CD4-positive, alpha-beta T cell (primary cell): ENCODE measurements around the gene DTNB. TPM values are rescaled to one million over a fixed set of nuclear protein-coding genes. Genes with fewer than 3 reads are reported as not detected.

Experiments used
- ATAC-seq: fragments of 200-7000 bp; cut with Tn5 transposase; one replicate; pipeline ENCODE4 v1.10.0; 2022; ENCODE audit warnings: mild to moderate bottlenecking; ENCODE audit not compliant: poor library complexity
- CTCF ChIA-PET: fragments of 350-600 bp; sonication (Branson Sonifier 250); formaldehyde crosslinking; loops from one replicate; lab custom pipeline; 2021; ENCODE audit warnings: antibody characterized with exemption, inconsistent platforms; lab: Charles Lee
- POLR2A ChIA-PET: fragments of 350-600 bp; sonication (Branson Sonifier 250); formaldehyde crosslinking; loops from one replicate; lab custom pipeline; 2021; ENCODE audit warnings: antibody characterized with exemption, inconsistent platforms; lab: Charles Lee
- DNase-seq, 14 experiments: peaks; one replicate each; pipeline ENCODE4 v3.0.0-alpha.2; 2013 to 2020; ENCODE audit warnings: mixed read lengths in 2 of 14
- H3K27ac ChIP-seq, 2 donors: one replicate each; pipeline versions ENCODE4 v1.5.1 to v1.7.0; 2013; ENCODE audit warnings: low read length in 2 of 2, low read depth in 1 of 2, mild to moderate bottlenecking in 1 of 2
- H3K27me3 ChIP-seq, 2 experiments: 1 replicate in 1 of 2; 2 replicates in 1 of 2; pipeline versions ENCODE4 v1.6.1 to v1.7.0; 2013; ENCODE audit warnings: low read length in 2 of 2, control low read depth in 1 of 2, mild to moderate bottlenecking in 1 of 2, moderate library complexity in 1 of 2; ENCODE audit not compliant: insufficient read depth in 2 of 2, control insufficient read depth in 1 of 2
- H3K36me3 ChIP-seq: one replicate; pipeline ENCODE4 v1.6.1; 2013; ENCODE audit warnings: low read length, control low read depth; ENCODE audit not compliant: insufficient read depth
- H3K4me1 ChIP-seq: one replicate; pipeline ENCODE4 v1.6.1; 2013; ENCODE audit warnings: low read length, control low read depth; ENCODE audit not compliant: insufficient read depth
- H3K4me3 ChIP-seq: one replicate; pipeline ENCODE4 v1.5.1; 2013; ENCODE audit warnings: mild to moderate bottlenecking, low read length, moderate library complexity
- H3K9me3 ChIP-seq, 2 experiments: 1 replicate in 1 of 2; 2 replicates in 1 of 2; pipeline versions ENCODE4 v1.6.1 to v1.7.0; 2013; ENCODE audit warnings: low read length in 2 of 2, mild to moderate bottlenecking in 2 of 2, control low read depth in 1 of 2, moderate library complexity in 1 of 2; ENCODE audit not compliant: control insufficient read depth in 1 of 2, insufficient read depth in 1 of 2
- H3K27ac Mint-ChIP-seq: one replicate; pipeline ENCODE4 v1.8.0; 2020; ENCODE audit warnings: mixed read lengths
- H3K27me3 Mint-ChIP-seq: one replicate; pipeline ENCODE4 v1.8.0; 2021; ENCODE audit warnings: mixed read lengths
- H3K36me3 Mint-ChIP-seq: one replicate; pipeline ENCODE4 v1.8.0; 2021; ENCODE audit warnings: low read depth, mixed read lengths
- H3K4me1 Mint-ChIP-seq: one replicate; pipeline ENCODE4 v1.8.0; 2021; ENCODE audit warnings: low read depth, mixed read lengths
- H3K4me3 Mint-ChIP-seq: one replicate; pipeline ENCODE4 v1.8.0; 2020; ENCODE audit warnings: mild to moderate bottlenecking, mixed read lengths
- H3K9me3 Mint-ChIP-seq: one replicate; pipeline ENCODE4 v1.8.0; 2020; ENCODE audit warnings: mixed read lengths
- intact Hi-C, 2 experiments: fragments of 100-400 bp; cut with DNase I in 1 of 2; cut with micrococcal nuclease in 1 of 2; formaldehyde crosslinking; loops; one replicate each; pipeline versions ENCODE4 v1.15.1 to v1.9.0; 2023 to 2025; cut with DNase I, micrococcal nuclease
- total RNA-seq, 174 experiments: library from RNA in 2 of 174; stranded (reverse) in 2 of 174; gene quantifications; one replicate each; pipeline ENCODE4 v1.2.3 and lab custom pipeline; 2021 to 2026
- TF ChIP-seq, protein P1 (sequence below): fragments of 200-600 bp; IDR thresholded peaks from one replicate; pipeline ENCODE4 v1.8.0; 2022; ENCODE audit warnings: antibody characterized with exemption, mild to moderate bottlenecking

Gene DTNB
- total RNA-seq, 2 experiments from 2014 or later = 30.1 to 33.6 TPM

DNA sequence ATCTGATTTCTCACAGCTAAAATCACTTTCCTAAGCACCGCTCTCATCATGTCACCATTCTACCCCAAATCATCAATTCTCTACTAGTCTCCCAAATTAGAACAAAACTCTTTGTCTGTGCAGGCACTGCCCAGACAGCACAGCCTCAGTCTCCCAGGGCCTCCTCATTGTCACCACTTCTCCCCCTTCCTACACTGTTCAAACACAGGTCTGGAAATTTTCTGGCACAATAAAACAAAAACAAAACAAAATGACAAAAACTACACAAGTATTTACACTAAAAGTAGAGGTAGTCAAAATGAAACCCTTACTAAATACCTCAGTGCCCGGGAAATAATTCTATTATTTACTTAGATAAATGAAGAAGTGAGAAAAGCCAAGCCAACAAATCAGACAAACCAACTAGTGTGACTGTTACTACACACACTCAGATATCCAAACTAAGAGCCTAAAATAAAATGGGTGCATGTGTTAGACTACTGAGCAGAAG, 175.4 kb downstream of the DTNB start:
- POLR2A ChIA-PET = no interaction called here

DNA sequence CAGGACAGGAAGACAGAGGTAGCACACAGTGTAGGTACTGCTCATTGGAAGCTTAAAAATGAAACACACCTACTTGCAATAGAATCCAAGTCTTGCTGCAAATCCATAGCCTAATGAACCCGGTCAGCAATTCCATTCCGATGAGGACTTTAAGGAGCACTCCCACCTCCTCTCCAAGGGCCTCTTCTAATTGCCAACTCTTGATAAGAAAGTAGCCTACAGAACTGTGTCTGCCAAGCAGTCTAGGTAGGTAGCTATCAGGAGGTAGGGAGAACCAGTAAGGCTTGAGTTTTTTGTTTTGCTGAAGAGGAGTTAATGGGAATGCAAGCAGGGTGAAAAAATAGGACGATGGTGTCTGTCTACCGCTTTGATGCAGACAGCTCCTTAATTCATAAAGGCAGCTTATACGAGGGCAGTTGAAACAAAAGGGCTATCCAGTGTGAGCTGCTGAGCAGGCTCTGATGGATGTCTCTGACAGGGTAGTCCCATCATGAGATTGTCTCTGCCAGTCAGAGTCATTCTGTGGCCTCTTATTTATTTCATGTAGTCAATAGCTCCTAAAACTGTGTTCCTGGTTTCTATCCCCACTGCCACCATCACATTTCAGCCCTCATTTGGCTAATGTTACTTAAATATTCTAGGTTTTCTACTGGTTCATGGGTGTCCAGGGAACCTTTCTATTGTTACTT, 176.0 kb downstream of the DTNB start:
- peaks cover 7% of the 10 kb centered on the region for H3K36me3 ChIP-seq
- Mint-ChIP-seq H3K27ac (no peak overlapping the region), H3K36me3 (peaks cover 20% of the 10 kb centered on the region), H3K27me3 (no peaks in the 10 kb centered on the region), H3K9me3 (no peaks in the 10 kb centered on the region), H3K4me3 (no peak overlapping the region), H3K4me1 (no peaks in the 10 kb centered on the region)
- TF ChIP-seq, protein P1, sequence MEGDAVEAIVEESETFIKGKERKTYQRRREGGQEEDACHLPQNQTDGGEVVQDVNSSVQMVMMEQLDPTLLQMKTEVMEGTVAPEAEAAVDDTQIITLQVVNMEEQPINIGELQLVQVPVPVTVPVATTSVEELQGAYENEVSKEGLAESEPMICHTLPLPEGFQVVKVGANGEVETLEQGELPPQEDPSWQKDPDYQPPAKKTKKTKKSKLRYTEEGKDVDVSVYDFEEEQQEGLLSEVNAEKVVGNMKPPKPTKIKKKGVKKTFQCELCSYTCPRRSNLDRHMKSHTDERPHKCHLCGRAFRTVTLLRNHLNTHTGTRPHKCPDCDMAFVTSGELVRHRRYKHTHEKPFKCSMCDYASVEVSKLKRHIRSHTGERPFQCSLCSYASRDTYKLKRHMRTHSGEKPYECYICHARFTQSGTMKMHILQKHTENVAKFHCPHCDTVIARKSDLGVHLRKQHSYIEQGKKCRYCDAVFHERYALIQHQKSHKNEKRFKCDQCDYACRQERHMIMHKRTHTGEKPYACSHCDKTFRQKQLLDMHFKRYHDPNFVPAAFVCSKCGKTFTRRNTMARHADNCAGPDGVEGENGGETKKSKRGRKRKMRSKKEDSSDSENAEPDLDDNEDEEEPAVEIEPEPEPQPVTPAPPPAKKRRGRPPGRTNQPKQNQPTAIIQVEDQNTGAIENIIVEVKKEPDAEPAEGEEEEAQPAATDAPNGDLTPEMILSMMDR = no peak
- H3K4me1 ChIP-seq = no peaks in the 10 kb centered on the region
- H3K4me3 ChIP-seq = no peak overlapping the region
- no peak for ATAC-seq
- no peak overlapping the region for H3K27ac ChIP-seq
- intact Hi-C loops = no loop called here
- no peaks in the 10 kb centered on the region for H3K9me3 ChIP-seq
- no peaks in the 10 kb centered on the region for H3K27me3 ChIP-seq
- DNase-seq = no peak
- ChIA-PET POLR2A (no interaction called here), CTCF (no interaction called here)

More for the DNA sequence above, 175.4 kb downstream of the DTNB start:
- Mint-ChIP-seq H3K36me3 (peaks cover 20% of the 10 kb centered on the region), H3K4me1 (no peaks in the 10 kb centered on the region), H3K27me3 (no peaks in the 10 kb centered on the region), H3K4me3 (no peak overlapping the region), H3K9me3 (no peaks in the 10 kb centered on the region), H3K27ac (no peak overlapping the region)
- peaks cover 7% of the 10 kb centered on the region for H3K36me3 ChIP-seq
- no peaks in the 10 kb centered on the region for H3K4me1 ChIP-seq
- CTCF ChIA-PET = no interaction called here
- intact Hi-C loops = no loop called here
- H3K4me3 ChIP-seq = no peak overlapping the region
- no peak overlapping the region for H3K27ac ChIP-seq
- ATAC-seq (no peak), DNase-seq (no peak)
- H3K9me3 ChIP-seq = no peaks in the 10 kb centered on the region
- TF ChIP-seq, protein P1 = no peak
- H3K27me3 ChIP-seq = no peaks in the 10 kb centered on the region

- no peak overlapping the region for H3K4me3 Mint-ChIP-seq
Observed at GRCh38 chr2:25494616-25495015, 178.8 kb downstream of the DTNB start.

More at GRCh38 chr2:25494616-25495015, 178.8 kb downstream of the DTNB start:
- Mint-ChIP-seq H3K9me3 (no peaks in the 10 kb centered on the region), H3K27ac (no peak overlapping the region), H3K4me1 (no peaks in the 10 kb centered on the region), H3K27me3 (no peaks in the 10 kb centered on the region), H3K36me3 (peaks cover 20% of the 10 kb centered on the region)
- DNase-seq = no peak
- ChIA-PET POLR2A (no interaction called here), CTCF (no interaction called here)
- H3K9me3 ChIP-seq = no peaks in the 10 kb centered on the region
- no peak overlapping the region for H3K27ac ChIP-seq
- H3K27me3 ChIP-seq = no peaks in the 10 kb centered on the region
- no peak for ATAC-seq
- H3K36me3 ChIP-seq = peaks cover 4% of the 10 kb centered on the region
- no peaks in the 10 kb centered on the region for H3K4me1 ChIP-seq
- intact Hi-C loops = no loop called here
- TF ChIP-seq, protein P1 = no peak
- H3K4me3 ChIP-seq = no peak overlapping the region
